Endothelial cell of umbilical vein (primary cell): ENCODE results near the gene POU6F2. TPM values are rescaled to one million over a fixed set of nuclear protein-coding genes. Genes with fewer than 3 reads are reported as not detected.

Source experiments
- BruUV-seq: library from RNA; stranded (reverse); fragments of 400-500 nt; replicated peaks from 2 replicates; lab custom pipeline; 2021; lab: Mats Ljungman, UMichigan
- CTCF ChIA-PET: fragments of 300-600, 350-600 bp; sonication (Branson Sonifier 250); formaldehyde crosslinking; loops from one replicate; lab custom pipeline; 2021; ENCODE audit warnings: antibody characterized with exemption, inconsistent platforms; lab: Charles Lee
- POLR2A ChIA-PET: fragments of 300-600, 350-600 bp; sonication (Branson Sonifier 250); formaldehyde crosslinking; loops from one replicate; lab custom pipeline; 2021; ENCODE audit warnings: antibody characterized with exemption, inconsistent platforms; lab: Charles Lee
- DNase-seq: peaks from one replicate; pipeline ENCODE4 v3.0.0-alpha.2; 2011; ENCODE audit warnings: low read depth, low spot score
- FAIRE-seq: peaks from 2 replicates; lab custom pipeline; 2011; peaks lifted over from hg19 to GRCh38; lab: Jason Lieb, UNC
- H2AFZ ChIP-seq: 2 replicates; pipeline ENCODE4 v1.6.0; 2012; ENCODE audit warnings: low read depth, low read length, control low read depth, inconsistent platforms
- H3K27ac ChIP-seq: 2 replicates; pipeline ENCODE4 v1.5.1; 2011; ENCODE audit warnings: low read depth, mild to moderate bottlenecking, control low read depth, low read length, moderate library complexity; ENCODE audit not compliant: insufficient read depth
- H3K27me3 ChIP-seq, 2 experiments: 2 replicates each; pipeline versions ENCODE4 v1.6.0 to v1.6.1; 2011; ENCODE audit warnings: low read length in 2 of 2, mixed read lengths in 1 of 2; ENCODE audit not compliant: control insufficient read depth in 2 of 2, insufficient read depth in 2 of 2
- H3K36me3 ChIP-seq, 2 experiments: 2 replicates in 1 of 2; 3 replicates in 1 of 2; pipeline ENCODE4 v1.5.1; 2011; ENCODE audit warnings: low read length in 2 of 2, mild to moderate bottlenecking in 1 of 2, moderate library complexity in 1 of 2; ENCODE audit not compliant: control insufficient read depth in 2 of 2, insufficient read depth in 2 of 2; ENCODE audit errors: extremely low read depth in 1 of 2
- H3K4me1 ChIP-seq: 3 replicates; pipeline ENCODE4 v1.5.1; 2011; ENCODE audit warnings: mild to moderate bottlenecking, low read length; ENCODE audit not compliant: control insufficient read depth, insufficient read depth; ENCODE audit errors: extremely low read depth
- H3K4me2 ChIP-seq: 2 replicates; pipeline ENCODE4 v1.6.1; 2011; ENCODE audit warnings: low read length, control low read depth, mixed read lengths; ENCODE audit not compliant: insufficient read depth
- H3K4me3 ChIP-seq, 3 experiments: fragments of 200-600 bp in 1 of 3; sonication (generic), shearing (Covaris generic) in 1 of 3; replicated peaks in 1 of 3; 2 replicates each; pipeline ENCODE4 v1.5.1; 2011 to 2016; ENCODE audit warnings: control low read depth in 3 of 3, low read length in 3 of 3, mild to moderate bottlenecking in 2 of 3, inconsistent platforms in 1 of 3, low read depth in 1 of 3, moderate library complexity in 1 of 3; ENCODE audit not compliant: insufficient read depth in 1 of 3
- H3K79me2 ChIP-seq: 2 replicates; pipeline ENCODE4 v1.6.0; 2012; ENCODE audit warnings: low read length, inconsistent platforms; ENCODE audit not compliant: control insufficient read depth, insufficient read depth
- H3K9ac ChIP-seq: replicated peaks from 2 replicates; pipeline ENCODE3; 2011; ENCODE audit warnings: low read length, control low read depth; ENCODE audit not compliant: insufficient read depth; ENCODE audit errors: extremely low read depth
- H3K9me1 ChIP-seq: replicated peaks from 3 replicates; pipeline ENCODE4 v1.6.0; 2011; ENCODE audit warnings: mild to moderate bottlenecking, low read length; ENCODE audit not compliant: control insufficient read depth, insufficient read depth; ENCODE audit errors: extremely low read depth
- H3K9me3 ChIP-seq: replicated peaks from 2 replicates; pipeline ENCODE4 v1.5.1; 2012; ENCODE audit warnings: low read length, inconsistent platforms; ENCODE audit not compliant: control insufficient read depth, insufficient read depth
- H4K20me1 ChIP-seq: replicated peaks from 2 replicates; pipeline ENCODE3; 2011; ENCODE audit warnings: mild to moderate bottlenecking, low read length; ENCODE audit not compliant: control insufficient read depth, insufficient read depth; ENCODE audit errors: extremely low read depth
- CTCF ChIP-seq, 2 donors: IDR thresholded peaks; 1 replicate in 1 of 2; 2 replicates in 1 of 2; pipeline ENCODE4 v1.5.1; 2011; ENCODE audit warnings: low read length in 2 of 2, mild to moderate bottlenecking in 2 of 2, moderate library complexity in 2 of 2, control low read depth in 1 of 2, inconsistent platforms in 1 of 2, low read depth in 1 of 2; ENCODE audit not compliant: insufficient read depth in 1 of 2; ENCODE audit errors: extremely low read depth in 1 of 2
- EZH2 ChIP-seq: IDR thresholded peaks from 2 replicates; pipeline ENCODE4 v1.6.1; 2012; ENCODE audit warnings: borderline replicate concordance, low read depth, mild to moderate bottlenecking, moderate library complexity, low read length, inconsistent platforms; ENCODE audit not compliant: severe bottlenecking
- FOS ChIP-seq: IDR thresholded peaks from 2 replicates; pipeline ENCODE4 v1.6.1; 2011; ENCODE audit warnings: mild to moderate bottlenecking, low read length, moderate library complexity, borderline replicate concordance; ENCODE audit not compliant: insufficient read depth
- GATA2 ChIP-seq: IDR thresholded peaks from 2 replicates; pipeline ENCODE4 v1.7.0; 2011; ENCODE audit warnings: low read depth, mild to moderate bottlenecking, moderate library complexity, mixed read lengths, low read length; ENCODE audit not compliant: insufficient read length, insufficient read depth
- JUN ChIP-seq: IDR thresholded peaks from 2 replicates; pipeline ENCODE4 v1.6.1; 2011; ENCODE audit warnings: borderline replicate concordance, low read depth; ENCODE audit not compliant: insufficient read length, insufficient read depth
- MAX ChIP-seq: IDR thresholded peaks from 2 replicates; pipeline ENCODE4 v1.6.1; 2011; ENCODE audit not compliant: insufficient read depth, insufficient read length
- MYC ChIP-seq: IDR thresholded peaks from one replicate; pipeline ENCODE4 v1.6.1; 2011; ENCODE audit warnings: mild to moderate bottlenecking, low read depth, low read length
- POLR2A ChIP-seq: IDR thresholded peaks from 2 replicates; pipeline ENCODE4 v1.6.1; 2012; ENCODE audit warnings: low read depth, mild to moderate bottlenecking, control low read depth, low read length
- POLR2AphosphoS5 ChIP-seq: IDR thresholded peaks from 2 replicates; pipeline ENCODE4 v1.6.1; 2012; ENCODE audit warnings: low read depth, mild to moderate bottlenecking, control low read depth, low read length, moderate library complexity; ENCODE audit not compliant: insufficient read depth
- dilution Hi-C: fragments of 300-500 bp; cut with MboI; formaldehyde crosslinking; loops from one replicate; pipeline ENCODE4 v1.15.0; 2019; ENCODE audit warnings: low sequenced_read_pairs; ENCODE audit not compliant: extremely low pct_ligation_motif_present
- intact Hi-C: fragments of 100-400 bp; cut with micrococcal nuclease; formaldehyde crosslinking; loops from one replicate; pipeline ENCODE4 v1.10.0; 2022
- polyA plus RNA-seq, 4 experiments: library from polyadenylated mRNA; depleted of rRNA in 3 of 4; stranded (reverse) in 3 of 4; unstranded in 1 of 4; fragments of >200 nt; gene quantifications; 2 replicates each; pipeline versions ENCODE4 v1.2.1 to v1.2.3, GENCODE V29; 2011 to 2012; ENCODE audit warnings: missing spikeins in 1 of 4
- total RNA-seq: library from RNA; stranded (reverse); gene quantifications from 2 replicates; pipeline ENCODE4 v1.2.3, GENCODE V29; 2021

The POU6F2 gene
- total and polyA plus RNA-seq, 2 donors (not counting 3 experiments of a cell fraction or from before 2014, with no cell fraction given) = 0.29 TPM; not detected in 1

- DNase-seq = no peak
- Histone ChIP-seq H3K9me1 (no peaks in the 10 kb centered on the region), H2AFZ (no peak overlapping the region), H4K20me1 (no peaks in the 10 kb centered on the region), H3K36me3 (no peaks in the 10 kb centered on the region), H3K27ac (no peak overlapping the region), H3K9ac (no peak overlapping the region), H3K4me1 (no peaks in the 10 kb centered on the region), H3K79me2 (no peaks in the 10 kb centered on the region), H3K4me2 (no peak overlapping the region), H3K27me3 (no peaks in the 10 kb centered on the region), H3K4me3 (no peak overlapping the region), H3K9me3 (no peaks in the 10 kb centered on the region)
- FAIRE-seq = no peak
- dilution Hi-C loops (no loop called here), intact Hi-C loops (no loop called here)
- ChIA-PET CTCF (no interaction called here), POLR2A (no interaction called here)
- no TSS peak for BruUV-seq
- TF ChIP-seq POLR2AphosphoS5 = no peak
- no peak for TF ChIP-seq MAX
- TF ChIP-seq JUN = no peak
- TF ChIP-seq POLR2A = no peak
- TF ChIP-seq EZH2 = no peak
- no peak for TF ChIP-seq GATA2
- no peak for TF ChIP-seq FOS
- no peak for TF ChIP-seq CTCF (IDR thresholded peaks at IDR 0.05; ENCODE audit: extremely low read depth in 1 of 2, insufficient read depth in 1 of 2, low read depth in 1 of 2, low read length in 2 of 2)
- no peak for TF ChIP-seq MYC
Measured at GRCh38 chr7:38955892-38956291, 21.8 kb upstream of the POU6F2 start.
